ENCODE data around the gene GLE1.
"Not testable (repeated sequence)": the region's sequence is repeated elsewhere in the genome, so short reads cannot be mapped to it uniquely, and the experiment has no call there.

The GLE1 gene

DNA sequence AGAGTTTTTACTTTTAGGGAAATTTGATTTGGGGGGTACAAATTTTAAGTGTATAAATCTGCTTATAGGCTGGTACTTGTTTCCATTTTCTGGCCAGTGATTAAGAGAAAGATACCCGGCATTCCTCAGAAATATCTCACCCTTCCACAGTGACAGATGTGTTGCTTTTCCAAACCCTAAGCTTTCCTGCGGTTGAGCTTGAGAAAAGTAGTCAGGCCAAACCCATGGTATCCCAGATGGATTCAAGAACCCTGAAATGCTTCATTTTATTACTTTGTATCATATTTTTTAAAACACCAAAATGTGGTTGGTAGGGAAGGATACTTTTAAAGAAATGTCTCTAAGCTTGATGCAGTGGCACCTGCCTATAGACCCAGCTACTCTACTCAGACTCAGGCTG lies 71.4 kb downstream of the GLE1 start:
- peaks cover 94% of the 10 kb centered on the region for H3K36me3 ChIP-seq (ENCODE audit: control insufficient read depth, insufficient read depth, low read length, severe bottlenecking)
- H3K9me3 ChIP-seq (ENCODE audit: control insufficient read depth, low read length): no peaks in the 10 kb centered on the region
- DNase-seq (ENCODE audit: low read depth): no peak
- no peaks in the 10 kb centered on the region for H3K27me3 ChIP-seq (replicated peaks; ENCODE audit: control insufficient read depth, insufficient read depth, low read length)
- H3K9ac ChIP-seq (ENCODE audit: low read length): no peak overlapping the region
- H3K4me1 ChIP-seq (ENCODE audit: control insufficient read depth, insufficient read depth, low read length): peaks cover 12% of the 10 kb centered on the region
- no peak overlapping the region for H3K4me3 ChIP-seq (ENCODE audit: low read length)

DNA sequence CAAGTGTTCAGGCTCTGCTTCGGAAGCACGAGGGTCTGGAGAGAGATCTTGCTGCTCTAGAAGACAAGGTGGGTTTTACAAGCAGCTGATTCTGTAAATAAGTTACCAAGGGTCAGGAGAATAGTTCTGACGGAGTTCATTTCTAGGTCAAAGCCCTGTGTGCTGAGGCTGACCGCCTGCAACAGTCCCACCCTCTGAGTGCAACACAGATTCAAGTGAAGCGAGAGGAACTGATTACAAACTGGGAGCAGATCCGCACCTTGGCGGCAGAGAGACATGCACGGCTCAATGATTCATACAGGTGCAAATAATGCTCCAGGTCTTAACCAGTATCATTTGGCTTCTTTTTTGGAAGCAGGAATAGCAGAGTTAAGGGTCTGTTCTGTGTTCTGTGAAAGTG lies 72.7 kb downstream of the GLE1 start:
- Histone ChIP-seq H3K36me3 (ENCODE audit: control insufficient read depth, insufficient read depth, low read length, severe bottlenecking) (peaks cover 96% of the 10 kb centered on the region), H3K9me3 (ENCODE audit: control insufficient read depth, low read length) (no peaks in the 10 kb centered on the region), H3K27me3 (replicated peaks; ENCODE audit: control insufficient read depth, insufficient read depth, low read length) (no peaks in the 10 kb centered on the region), H3K4me3 (ENCODE audit: low read length) (no peak overlapping the region), H3K9ac (ENCODE audit: low read length) (no peak overlapping the region), H3K4me1 (ENCODE audit: control insufficient read depth, insufficient read depth, low read length) (peaks cover 12% of the 10 kb centered on the region)
- no peak for DNase-seq (ENCODE audit: low read depth)

GRCh38 chr9:128579194-128579593 lies 74.7 kb downstream of the GLE1 start:
- Histone ChIP-seq H3K27me3 (replicated peaks; ENCODE audit: control insufficient read depth, insufficient read depth, low read length) (no peaks in the 10 kb centered on the region), H3K9me3 (ENCODE audit: control insufficient read depth, low read length) (no peaks in the 10 kb centered on the region), H3K4me3 (ENCODE audit: low read length) (no peak overlapping the region), H3K4me1 (ENCODE audit: control insufficient read depth, insufficient read depth, low read length) (peaks cover 12% of the 10 kb centered on the region), H3K36me3 (ENCODE audit: control insufficient read depth, insufficient read depth, low read length, severe bottlenecking) (peaks cover 100% of the 10 kb centered on the region), H3K9ac (ENCODE audit: low read length) (no peak overlapping the region)
- DNase-seq (ENCODE audit: low read depth): no peak

DNA sequence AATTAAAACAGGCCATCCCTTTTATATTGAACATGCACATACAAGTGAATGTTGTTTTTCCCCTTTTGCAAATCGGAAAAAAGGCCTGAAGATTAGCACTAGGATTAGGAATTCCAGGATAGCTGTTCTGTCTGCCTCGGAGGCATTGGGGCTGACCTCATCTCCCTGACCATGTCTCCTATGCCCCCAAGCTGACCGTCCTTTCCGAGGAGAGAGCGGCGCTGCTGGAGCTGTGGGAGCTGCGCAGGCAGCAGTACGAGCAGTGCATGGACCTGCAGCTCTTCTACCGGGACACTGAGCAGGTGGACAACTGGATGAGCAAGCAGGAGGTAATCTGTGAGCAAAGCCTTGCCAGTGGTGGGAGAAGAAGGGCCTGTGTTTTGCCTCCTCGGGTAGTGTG lies 76.2 kb downstream of the GLE1 start:
- no peaks in the 10 kb centered on the region for H3K27me3 ChIP-seq (replicated peaks; ENCODE audit: control insufficient read depth, insufficient read depth, low read length)
- no peaks in the 10 kb centered on the region for H3K9me3 ChIP-seq (ENCODE audit: control insufficient read depth, low read length)
- H3K9ac ChIP-seq (ENCODE audit: low read length): no peak overlapping the region
- peaks cover 100% of the 10 kb centered on the region for H3K36me3 ChIP-seq (ENCODE audit: control insufficient read depth, insufficient read depth, low read length, severe bottlenecking)
- H3K4me1 ChIP-seq (ENCODE audit: control insufficient read depth, insufficient read depth, low read length): peaks cover 2% of the 10 kb centered on the region
- no peak for DNase-seq (ENCODE audit: low read depth)
- no peak overlapping the region for H3K4me3 ChIP-seq (ENCODE audit: low read length)

GRCh38 chr9:128585155-128585554 lies 80.6 kb downstream of the GLE1 start:
- H3K36me3 ChIP-seq (ENCODE audit: control insufficient read depth, insufficient read depth, low read length, severe bottlenecking): peaks cover 96% of the 10 kb centered on the region
- not testable (repeated sequence) for H3K27me3 ChIP-seq (replicated peaks; ENCODE audit: control insufficient read depth, insufficient read depth, low read length); H3K4me3 ChIP-seq (ENCODE audit: low read length); H3K9ac ChIP-seq (ENCODE audit: low read length); DNase-seq (ENCODE audit: low read depth); H3K4me1 ChIP-seq (ENCODE audit: control insufficient read depth, insufficient read depth, low read length); H3K9me3 ChIP-seq (ENCODE audit: control insufficient read depth, low read length)

DNA sequence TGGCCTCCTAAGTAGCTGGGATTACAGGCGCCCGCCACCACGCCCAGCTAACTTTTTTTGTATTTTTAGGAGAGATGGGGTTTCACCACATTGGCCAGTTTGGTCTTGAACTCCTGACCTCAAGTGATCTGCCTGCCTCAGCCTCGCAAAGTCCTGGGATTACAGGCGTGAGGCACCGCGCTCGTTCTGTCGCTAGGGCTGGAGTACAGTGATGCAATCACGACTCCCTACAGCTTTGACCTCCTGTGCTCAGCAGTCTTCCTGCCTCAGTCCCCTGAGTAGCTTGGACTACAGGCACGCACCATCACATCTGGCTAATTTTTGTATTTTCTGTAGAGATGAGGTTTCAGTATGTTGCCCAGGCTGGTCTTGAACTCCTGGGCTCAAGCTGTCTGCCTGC lies 82.4 kb downstream of the GLE1 start:
- not testable (repeated sequence) for H3K4me3 ChIP-seq (ENCODE audit: low read length); H3K9ac ChIP-seq (ENCODE audit: low read length); H3K9me3 ChIP-seq (ENCODE audit: control insufficient read depth, low read length); H3K4me1 ChIP-seq (ENCODE audit: control insufficient read depth, insufficient read depth, low read length); DNase-seq (ENCODE audit: low read depth); H3K27me3 ChIP-seq (replicated peaks; ENCODE audit: control insufficient read depth, insufficient read depth, low read length)
- H3K36me3 ChIP-seq (ENCODE audit: control insufficient read depth, insufficient read depth, low read length, severe bottlenecking): peaks cover 94% of the 10 kb centered on the region

DNA sequence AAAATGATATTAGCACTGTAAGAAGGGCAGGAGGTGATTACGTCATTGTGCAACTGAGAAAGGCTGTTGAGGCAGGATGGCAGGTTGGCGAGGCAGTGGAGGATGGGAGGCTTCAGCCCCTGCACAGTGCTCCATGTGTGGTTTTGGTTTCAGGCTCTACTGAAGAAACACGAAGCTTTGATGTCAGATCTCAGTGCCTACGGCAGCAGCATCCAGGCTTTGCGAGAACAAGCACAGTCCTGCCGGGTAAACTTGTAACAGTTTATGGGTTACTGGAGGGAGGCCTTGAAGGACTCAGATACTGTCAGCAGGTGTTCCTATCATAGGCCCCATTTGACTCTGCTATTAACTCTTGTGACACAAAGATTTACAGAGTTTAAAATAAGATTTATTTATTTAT lies 82.9 kb downstream of the GLE1 start:
- no peak for DNase-seq (ENCODE audit: low read depth)
- Histone ChIP-seq H3K27me3 (replicated peaks; ENCODE audit: control insufficient read depth, insufficient read depth, low read length) (no peaks in the 10 kb centered on the region), H3K4me3 (ENCODE audit: low read length) (no peak overlapping the region), H3K9me3 (ENCODE audit: control insufficient read depth, low read length) (no peaks in the 10 kb centered on the region), H3K36me3 (ENCODE audit: control insufficient read depth, insufficient read depth, low read length, severe bottlenecking) (peaks cover 94% of the 10 kb centered on the region), H3K4me1 (ENCODE audit: control insufficient read depth, insufficient read depth, low read length) (no peaks in the 10 kb centered on the region), H3K9ac (ENCODE audit: low read length) (no peak overlapping the region)

DNA sequence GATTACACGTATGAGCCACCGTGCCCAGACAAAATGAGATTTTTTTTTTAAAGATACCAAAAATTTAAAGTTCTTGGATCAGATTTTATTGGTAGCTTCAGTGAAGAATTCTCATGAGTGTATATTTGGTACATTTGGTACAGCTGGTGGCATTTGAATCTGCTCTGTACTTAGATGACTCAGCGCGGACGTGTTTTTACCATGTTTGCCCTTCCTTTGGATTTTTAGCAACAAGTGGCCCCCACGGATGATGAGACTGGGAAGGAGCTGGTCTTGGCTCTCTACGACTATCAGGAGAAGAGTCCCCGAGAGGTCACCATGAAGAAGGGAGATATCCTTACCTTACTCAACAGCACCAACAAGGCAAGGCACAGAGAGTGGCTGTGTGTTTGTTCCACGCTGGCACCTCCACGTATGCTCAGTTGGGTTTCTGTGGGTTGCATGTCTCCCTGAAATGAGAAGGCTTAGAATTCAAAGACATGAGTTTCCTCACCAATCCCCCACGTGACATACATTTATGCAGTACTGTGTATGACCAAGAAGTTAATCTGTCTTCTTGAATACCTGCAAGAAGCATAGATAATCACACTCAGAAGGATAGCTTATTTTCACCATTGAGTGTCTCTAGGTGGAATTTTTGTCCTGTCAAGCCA lies 84.2 kb downstream of the GLE1 start:
- no peak for DNase-seq (ENCODE audit: low read depth)
- H3K9ac ChIP-seq (ENCODE audit: low read length): no peak overlapping the region
- H3K9me3 ChIP-seq (ENCODE audit: control insufficient read depth, low read length): no peaks in the 10 kb centered on the region
- no peak overlapping the region for H3K4me3 ChIP-seq (ENCODE audit: low read length)
- no peaks in the 10 kb centered on the region for H3K4me1 ChIP-seq (ENCODE audit: control insufficient read depth, insufficient read depth, low read length)
- peaks cover 94% of the 10 kb centered on the region for H3K36me3 ChIP-seq (ENCODE audit: control insufficient read depth, insufficient read depth, low read length, severe bottlenecking)
- no peaks in the 10 kb centered on the region for H3K27me3 ChIP-seq (replicated peaks; ENCODE audit: control insufficient read depth, insufficient read depth, low read length)

Measured in adipocyte (in vitro differentiated cells).